HepG2 (cell line): ENCODE measurements around the gene IP6K3. TPM values are rescaled to one million over a fixed set of nuclear protein-coding genes. Genes with fewer than 3 reads are reported as not detected.

Source experiments
- ATAC-seq: fragments of 200-7000 bp; cut with Tn5 transposase; 3 replicates; pipeline ENCODE4 v1.9.1; 2020; ENCODE audit warnings: mild to moderate bottlenecking, moderate library complexity
- BruUV-seq: library from RNA; stranded (reverse); fragments of 400-500 nt; replicated peaks from 2 replicates; lab custom pipeline; 2021; lab: Mats Ljungman, UMichigan
- CTCF ChIA-PET: fragments of 300-600 bp; formaldehyde crosslinking; extraction: SDS; loops from one replicate; lab custom pipeline; 2021; ENCODE audit warnings: low total read pairs, inconsistent platforms, low intra/inter-chr PET ratio; lab: Yijun Ruan, JAX
- POLR2A ChIA-PET: fragments of 350-600 bp; sonication (Branson Sonifier 250); formaldehyde crosslinking; loops from one replicate; lab custom pipeline; 2020; ENCODE audit warnings: antibody characterized with exemption, inconsistent platforms; lab: Yijun Ruan, JAX
- DNase-seq: peaks from one replicate; pipeline ENCODE4 v3.0.0-alpha.2; 2015; ENCODE audit warnings: low spot score
- FAIRE-seq: peaks from 3 replicates; lab custom pipeline; 2011; peaks lifted over from hg19 to GRCh38; lab: Jason Lieb, UNC
- H2AFZ ChIP-seq: one replicate; pipeline ENCODE4 v1.6.1; 2011; ENCODE audit warnings: low read length, inconsistent platforms
- H3K27ac ChIP-seq: fragments of 300-600 bp; 3 replicates; pipeline ENCODE4 v1.8.0; 2011; ENCODE audit warnings: mixed run types, mild to moderate bottlenecking, mixed read lengths, low read length, inconsistent platforms; ENCODE audit not compliant: insufficient read depth; ENCODE audit errors: extremely low read length
- H3K27me3 ChIP-seq, 2 experiments: fragments of 200-600 bp in 1 of 2; 2 replicates in 1 of 2; 3 replicates in 1 of 2; pipeline versions ENCODE4 v1.6.0 to v1.8.0; 2011; ENCODE audit warnings: low read length in 2 of 2, mild to moderate bottlenecking in 2 of 2, moderate library complexity in 2 of 2, inconsistent platforms in 1 of 2; ENCODE audit not compliant: insufficient read depth in 2 of 2, control insufficient read depth in 1 of 2
- H3K36me3 ChIP-seq, 2 experiments: fragments of 200-600 bp in 1 of 2; replicated peaks in 1 of 2; 2 replicates in 1 of 2; 3 replicates in 1 of 2; pipeline versions ENCODE4 v1.5.1 to v1.8.0; 2011; ENCODE audit warnings: low read length in 2 of 2, inconsistent platforms in 1 of 2; ENCODE audit not compliant: insufficient read depth in 2 of 2, control insufficient read depth in 1 of 2
- H3K4me1 ChIP-seq: 2 replicates; pipeline ENCODE4 v1.5.1; 2012; ENCODE audit warnings: low read length, inconsistent platforms; ENCODE audit not compliant: insufficient read depth
- H3K4me2 ChIP-seq: 2 replicates; pipeline ENCODE4 v1.6.0; 2011; ENCODE audit warnings: low read depth, low read length, inconsistent platforms
- H3K4me3 ChIP-seq, 3 experiments: fragments of 200-600 bp in 1 of 3; sonication (generic), shearing (Covaris generic) in 1 of 3; replicated peaks in 1 of 3; 2 replicates each; pipeline ENCODE4 v1.5.1; 2011 to 2016; ENCODE audit warnings: low read length in 3 of 3, inconsistent platforms in 2 of 3, low read depth in 2 of 3, mild to moderate bottlenecking in 2 of 3, control low read depth in 1 of 3, mixed read lengths in 1 of 3; ENCODE audit not compliant: insufficient read depth in 1 of 3
- H3K79me2 ChIP-seq: one replicate; pipeline ENCODE4 v1.6.1; 2011; ENCODE audit warnings: low read length, inconsistent platforms; ENCODE audit not compliant: insufficient read depth
- H3K9ac ChIP-seq: 2 replicates; pipeline ENCODE4 v1.6.0; 2011; ENCODE audit warnings: mild to moderate bottlenecking, low read depth, low read length, inconsistent platforms; ENCODE audit not compliant: insufficient read depth
- H3K9me3 ChIP-seq: 2 replicates; pipeline ENCODE4 v1.5.1; 2012; ENCODE audit warnings: mild to moderate bottlenecking, low read length
- H4K20me1 ChIP-seq: 2 replicates; pipeline ENCODE4 v1.6.0; 2011; ENCODE audit warnings: inconsistent platforms, mild to moderate bottlenecking, low read length, moderate library complexity; ENCODE audit not compliant: insufficient read depth
- CBX5 ChIP-seq: sonication (generic); formaldehyde crosslinking; IDR thresholded peaks from 2 replicates; pipeline ENCODE4 v1.4.0; 2020; ENCODE audit warnings: missing genetic modification reagents, borderline replicate concordance
- DNMT3B ChIP-seq: conservative IDR thresholded peaks from 2 replicates; pipeline ENCODE4 v1.6.1; 2016; ENCODE audit warnings: missing biosample characterization, control low read depth
- EP300 ChIP-seq, 3 experiments: sonication (generic) in 1 of 3; formaldehyde crosslinking in 1 of 3; IDR thresholded peaks; 2 replicates each; pipeline versions ENCODE4 v1.5.1 to v1.6.1; 2011 to 2020; ENCODE audit warnings: low read depth in 2 of 3, low read length in 2 of 3, borderline replicate concordance in 1 of 3, improper control_type of control experiment in 1 of 3, mild to moderate bottlenecking in 1 of 3, missing genetic modification reagents in 1 of 3, moderate library complexity in 1 of 3
- GATA4 ChIP-seq: sonication (generic); IDR thresholded peaks from 2 replicates; pipeline ENCODE4 v1.6.1; 2016; ENCODE audit warnings: antibody characterized with exemption, low read depth, borderline replicate concordance
- NR1H2 ChIP-seq: sonication (generic); formaldehyde crosslinking; IDR thresholded peaks from 2 replicates; pipeline ENCODE4 v1.8.1; 2022; ENCODE audit warnings: low read depth, missing genetic modification reagents, borderline replicate concordance
- NR2F6 ChIP-seq, 2 experiments: IDR thresholded peaks; 2 replicates each; pipeline ENCODE4 v1.6.1; 2016; ENCODE audit warnings: antibody characterized with exemption in 1 of 2, mild to moderate bottlenecking in 1 of 2
- RFXAP ChIP-seq: sonication (generic); formaldehyde crosslinking; IDR thresholded peaks from 2 replicates; pipeline ENCODE4 v1.4.0; 2020; ENCODE audit warnings: missing genetic modification reagents, borderline replicate concordance
- RXRA ChIP-seq: sonication (generic); formaldehyde crosslinking; IDR thresholded peaks from 2 replicates; pipeline ENCODE4 v1.5.1; 2020; ENCODE audit warnings: missing genetic modification reagents
- SRSF4 ChIP-seq: fragments of 200-400 bp; formaldehyde crosslinking; IDR thresholded peaks from one replicate; pipeline ENCODE4 v1.6.1; 2018; ENCODE audit warnings: mild to moderate bottlenecking, low read depth, low read length, moderate library complexity; ENCODE audit not compliant: poor library complexity, severe bottlenecking
- STAT5B ChIP-seq: sonication (generic); formaldehyde crosslinking; IDR thresholded peaks from 2 replicates; pipeline ENCODE4 v1.4.0; 2020; ENCODE audit warnings: missing genetic modification reagents
- TGIF2 ChIP-seq: IDR thresholded peaks from 2 replicates; pipeline ENCODE4 v1.6.1; 2016; ENCODE audit warnings: control low read depth, missing compliant biosample characterization
- ZFP36L1 ChIP-seq: sonication (generic); formaldehyde crosslinking; IDR thresholded peaks from 2 replicates; pipeline ENCODE4 v1.8.0; 2022; ENCODE audit warnings: mild to moderate bottlenecking, missing genetic modification reagents, moderate library complexity
- ZNF180 ChIP-seq: sonication (generic); formaldehyde crosslinking; IDR thresholded peaks from 2 replicates; pipeline ENCODE4 v1.4.0; 2020; ENCODE audit warnings: low read depth, missing genetic modification reagents, borderline replicate concordance
- ZNF235 ChIP-seq: sonication (generic); formaldehyde crosslinking; IDR thresholded peaks from 2 replicates; pipeline ENCODE4 v1.8.1; 2023; ENCODE audit warnings: mild to moderate bottlenecking, missing genetic modification reagents, borderline replicate concordance
- ZNF337 ChIP-seq: sonication (generic); formaldehyde crosslinking; IDR thresholded peaks from 2 replicates; pipeline ENCODE4 v1.5.1; 2020; ENCODE audit warnings: missing genetic modification reagents, low read depth, mild to moderate bottlenecking, borderline replicate concordance
- ZNF446 ChIP-seq: sonication (generic); formaldehyde crosslinking; IDR thresholded peaks from 2 replicates; pipeline ENCODE4 v1.5.0; 2020; ENCODE audit warnings: mild to moderate bottlenecking, missing genetic modification reagents
- ZNF660 ChIP-seq: sonication (generic); formaldehyde crosslinking; IDR thresholded peaks from 2 replicates; pipeline ENCODE4 v1.5.1; 2020; ENCODE audit warnings: mild to moderate bottlenecking, low read depth, missing genetic modification reagents, borderline replicate concordance
- ZNF792 ChIP-seq: IDR thresholded peaks from 2 replicates; pipeline ENCODE4 v1.6.1; 2016
- WGBS: methylation state at CpG from one replicate; pipeline ENCODE4 v1.1.6; 2017; ENCODE audit warnings: low lambda C conversion rate; 5-methylcytosine and 5-hydroxymethylcytosine counted together
- in situ Hi-C: cut with HindIII; loops from 2 replicates; pipeline ENCODE4 v1.10.0; 2017; ENCODE audit warnings: low pct_unique_long_range_greater_than_20kb; ENCODE audit not compliant: extremely low pct_ligation_motif_present
- intact Hi-C: fragments of 100-400 bp; cut with micrococcal nuclease; formaldehyde crosslinking; loops from one replicate; pipeline ENCODE4 v1.10.0; 2022; ENCODE audit not compliant: unreplicated experiment
- polyA plus RNA-seq, 8 experiments: library from polyadenylated mRNA; depleted of rRNA in 3 of 8; stranded (reverse) in 7 of 8; unstranded in 1 of 8; fragments of >200 nt; fragmentation: Illumina TruSeq in 4 of 8; extraction: Trizol in 4 of 8; gene quantifications; 2 replicates each; pipeline versions ENCODE4 v1.2.1 to v1.2.3, GENCODE V29; 2011 to 2016; ENCODE audit warnings: low read depth in 4 of 8, missing spikeins in 1 of 8, mixed read lengths in 1 of 8; ENCODE audit not compliant: insufficient read depth in 1 of 8
- total RNA-seq, 5 experiments: library from RNA; depleted of rRNA; stranded (reverse); fragments of >200 nt; fragmentation: Illumina TruSeq; extraction: Trizol; gene quantifications; 2 replicates each; pipeline ENCODE4 v1.2.3, GENCODE V29; 2016; ENCODE audit warnings: low read depth in 1 of 5
- TF ChIP-seq, protein P1 (sequence below): sonication (generic); formaldehyde crosslinking; IDR thresholded peaks from 2 replicates; pipeline ENCODE4 v1.5.0; 2020; ENCODE audit warnings: mild to moderate bottlenecking, missing genetic modification reagents
- TF ChIP-seq, protein P2 (sequence below): sonication (generic); formaldehyde crosslinking; IDR thresholded peaks from 2 replicates; pipeline ENCODE4 v1.4.0; 2020; ENCODE audit warnings: mild to moderate bottlenecking, missing genetic modification reagents

The IP6K3 gene
- total and polyA plus RNA-seq, 2 of the 13 experiments (the other 11 are each of a cell fraction or from before 2014, with no cell fraction given): 0.11 to 0.18 TPM

DNA sequence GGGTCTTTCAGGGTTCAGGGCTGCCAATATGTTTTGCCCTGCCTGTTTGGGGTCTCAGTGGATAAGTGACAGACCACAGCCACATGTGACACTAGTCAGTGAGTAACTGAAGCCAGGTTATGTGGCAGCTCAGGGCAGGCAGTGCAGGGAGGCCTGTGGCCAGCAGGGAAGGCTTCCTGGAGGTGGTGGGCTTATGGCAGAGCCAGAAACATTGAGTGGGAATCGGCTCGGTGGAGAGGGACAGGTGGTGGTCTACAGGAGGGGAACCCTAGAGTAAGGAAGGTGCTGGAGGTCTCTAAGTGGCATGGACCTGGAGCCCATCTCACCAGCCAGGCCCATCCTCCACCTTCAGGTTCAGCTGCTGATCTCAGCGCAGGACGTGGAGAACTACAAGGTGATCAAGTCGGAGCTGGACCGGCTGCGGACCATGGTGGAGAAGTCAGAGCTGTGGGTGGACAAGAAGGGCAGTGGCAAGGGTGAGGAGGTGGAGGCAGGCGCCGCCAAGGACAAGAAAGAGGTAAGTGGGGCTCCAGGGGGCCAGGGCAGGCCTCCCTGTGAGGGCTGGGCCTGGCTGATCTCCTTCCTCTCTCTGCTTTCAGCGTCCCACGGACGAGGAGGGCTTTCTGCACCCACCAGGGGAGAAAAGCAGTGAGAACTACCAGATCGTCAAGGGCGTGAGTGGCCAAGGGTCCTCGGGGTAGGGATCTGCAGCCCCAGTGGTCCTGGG, 70.1 kb downstream of the IP6K3 start:
- 94% methylated on average over 15 of the region's 15 CpGs for WGBS
- Histone ChIP-seq H3K36me3 (peaks cover 4 to 7% of the 10 kb centered on the region in 2 experiments; a peak in 2 of 5 replicates), H3K27ac (no peak overlapping the region), H3K27me3 (no peaks in the 10 kb centered on the region), H3K9ac (no peak overlapping the region), H3K9me3 (no peaks in the 10 kb centered on the region), H4K20me1 (no peaks in the 10 kb centered on the region; the same call in 1 of the 2 replicates), H3K4me2 (no peak overlapping the region), H2AFZ (no peak overlapping the region), H3K4me1 (no peaks in the 10 kb centered on the region), H3K79me2 (no peaks in the 10 kb centered on the region), H3K4me3 (no peak overlapping the region)
- TF ChIP-seq ZNF660: no peak
- TF ChIP-seq, protein P1, sequence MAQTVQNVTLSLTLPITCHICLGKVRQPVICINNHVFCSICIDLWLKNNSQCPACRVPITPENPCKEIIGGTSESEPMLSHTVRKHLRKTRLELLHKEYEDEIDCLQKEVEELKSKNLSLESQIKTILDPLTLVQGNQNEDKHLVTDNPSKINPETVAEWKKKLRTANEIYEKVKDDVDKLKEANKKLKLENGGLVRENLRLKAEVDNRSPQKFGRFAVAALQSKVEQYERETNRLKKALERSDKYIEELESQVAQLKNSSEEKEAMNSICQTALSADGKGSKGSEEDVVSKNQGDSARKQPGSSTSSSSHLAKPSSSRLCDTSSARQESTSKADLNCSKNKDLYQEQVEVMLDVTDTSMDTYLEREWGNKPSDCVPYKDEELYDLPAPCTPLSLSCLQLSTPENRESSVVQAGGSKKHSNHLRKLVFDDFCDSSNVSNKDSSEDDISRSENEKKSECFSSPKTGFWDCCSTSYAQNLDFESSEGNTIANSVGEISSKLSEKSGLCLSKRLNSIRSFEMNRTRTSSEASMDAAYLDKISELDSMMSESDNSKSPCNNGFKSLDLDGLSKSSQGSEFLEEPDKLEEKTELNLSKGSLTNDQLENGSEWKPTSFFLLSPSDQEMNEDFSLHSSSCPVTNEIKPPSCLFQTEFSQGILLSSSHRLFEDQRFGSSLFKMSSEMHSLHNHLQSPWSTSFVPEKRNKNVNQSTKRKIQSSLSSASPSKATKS: no peak
- no peak for TF ChIP-seq NR1H2 (CRISPR knock-in tag)
- TF ChIP-seq NR2F6 (IDR thresholded peaks at IDR 0.05): no peak
- no peak for TF ChIP-seq NR2F6 (CRISPR knock-in tag; IDR thresholded peaks at IDR 0.05)
- TF ChIP-seq CBX5 (CRISPR knock-in tag): no peak
- TF ChIP-seq TGIF2: no peak
- no peak for TF ChIP-seq ZFP36L1 (CRISPR knock-in tag)
- no peak for TF ChIP-seq ZNF235 (CRISPR knock-in tag)
- TF ChIP-seq ZNF180 (CRISPR knock-in tag): no peak
- TF ChIP-seq, protein P2, sequence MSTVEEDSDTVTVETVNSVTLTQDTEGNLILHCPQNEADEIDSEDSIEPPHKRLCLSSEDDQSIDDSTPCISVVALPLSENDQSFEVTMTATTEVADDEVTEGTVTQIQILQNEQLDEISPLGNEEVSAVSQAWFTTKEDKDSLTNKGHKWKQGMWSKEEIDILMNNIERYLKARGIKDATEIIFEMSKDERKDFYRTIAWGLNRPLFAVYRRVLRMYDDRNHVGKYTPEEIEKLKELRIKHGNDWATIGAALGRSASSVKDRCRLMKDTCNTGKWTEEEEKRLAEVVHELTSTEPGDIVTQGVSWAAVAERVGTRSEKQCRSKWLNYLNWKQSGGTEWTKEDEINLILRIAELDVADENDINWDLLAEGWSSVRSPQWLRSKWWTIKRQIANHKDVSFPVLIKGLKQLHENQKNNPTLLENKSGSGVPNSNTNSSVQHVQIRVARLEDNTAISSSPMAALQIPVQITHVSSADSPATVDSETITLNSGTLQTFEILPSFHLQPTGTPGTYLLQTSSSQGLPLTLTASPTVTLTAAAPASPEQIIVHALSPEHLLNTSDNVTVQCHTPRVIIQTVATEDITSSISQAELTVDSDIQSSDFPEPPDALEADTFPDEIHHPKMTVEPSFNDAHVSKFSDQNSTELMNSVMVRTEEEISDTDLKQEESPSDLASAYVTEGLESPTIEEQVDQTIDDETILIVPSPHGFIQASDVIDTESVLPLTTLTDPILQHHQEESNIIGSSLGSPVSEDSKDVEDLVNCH (CRISPR knock-in tag): no peak
- no peak for TF ChIP-seq RFXAP (CRISPR knock-in tag)
- no peak for TF ChIP-seq EP300 (IDR thresholded peaks at IDR 0.05; ENCODE audit: low read depth in 2 of 2, low read length in 2 of 2)
- TF ChIP-seq EP300 (CRISPR knock-in tag; IDR thresholded peaks at IDR 0.05; ENCODE audit: borderline replicate concordance): no peak
- TF ChIP-seq STAT5B (CRISPR knock-in tag): no peak
- no peak for TF ChIP-seq SRSF4
- no peak for TF ChIP-seq GATA4
- TF ChIP-seq ZNF446 (CRISPR knock-in tag): no peak
- TF ChIP-seq ZNF337 (CRISPR knock-in tag): no peak
- TF ChIP-seq RXRA (CRISPR knock-in tag): no peak
- no peak for TF ChIP-seq DNMT3B (CRISPR knock-in tag)
- TF ChIP-seq ZNF792 (CRISPR knock-in tag): no peak
- CTCF ChIA-PET: no interaction called here
- ATAC-seq (no peak), DNase-seq (no peak), FAIRE-seq (no peak)
- intact Hi-C loops (no loop called here), in situ Hi-C loops (no loop called here)
- POLR2A ChIA-PET: no interaction called here
- no TSS peak for BruUV-seq
